GM21786 (cell line): Measurements from ENCODE around the gene STX4.

Source experiments
- ATAC-seq: cut with Tn5 transposase; IDR thresholded peaks from one replicate; pipeline ENCODE4 v1.9.1; 2021; ENCODE audit not compliant: unreplicated experiment

Gene STX4

DNA sequence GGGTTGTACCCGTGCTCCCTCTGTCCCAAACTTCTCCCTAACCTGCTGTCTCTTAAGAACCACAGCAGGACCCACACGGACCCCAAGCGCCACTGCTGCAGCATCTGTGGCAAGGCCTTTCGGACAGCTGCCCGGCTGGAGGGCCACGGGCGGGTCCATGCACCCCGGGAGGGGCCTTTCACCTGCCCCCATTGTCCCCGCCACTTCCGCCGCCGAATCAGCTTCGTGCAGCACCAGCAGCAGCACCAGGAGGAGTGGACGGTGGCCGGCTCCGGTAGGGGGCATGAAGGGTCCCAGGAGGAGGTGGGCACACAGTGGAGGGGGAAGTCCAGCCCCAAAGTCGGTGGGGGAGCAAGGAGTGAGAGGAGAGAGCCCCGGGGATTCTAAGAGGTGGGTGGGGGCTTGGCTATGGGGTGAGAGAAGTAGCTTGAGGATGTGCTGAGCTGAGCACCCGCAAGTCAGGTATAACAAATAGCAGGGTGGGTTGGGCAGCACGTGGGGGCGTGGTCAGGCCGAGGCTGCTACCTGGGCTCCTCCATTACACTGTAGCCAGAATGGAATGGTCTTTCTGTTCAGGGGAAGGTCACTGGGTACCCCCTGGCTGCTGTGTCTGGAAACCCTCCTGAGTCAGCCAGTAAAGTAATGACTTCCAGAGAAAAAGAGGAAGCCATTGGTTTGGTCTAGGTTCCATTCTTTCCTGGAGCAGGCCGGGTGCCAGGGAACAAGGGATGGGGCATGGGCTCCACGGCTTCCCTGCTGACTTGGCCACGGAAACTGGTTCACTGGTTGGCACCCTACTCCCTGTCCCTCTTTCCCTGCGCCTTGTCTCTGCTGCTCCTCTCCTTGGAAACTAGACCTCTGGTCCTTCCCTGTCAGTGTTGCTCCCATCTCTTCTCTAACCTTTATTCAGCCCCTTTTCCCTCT lies 48.3 kb downstream of the STX4 start:
- ATAC-seq, result no peak

DNA sequence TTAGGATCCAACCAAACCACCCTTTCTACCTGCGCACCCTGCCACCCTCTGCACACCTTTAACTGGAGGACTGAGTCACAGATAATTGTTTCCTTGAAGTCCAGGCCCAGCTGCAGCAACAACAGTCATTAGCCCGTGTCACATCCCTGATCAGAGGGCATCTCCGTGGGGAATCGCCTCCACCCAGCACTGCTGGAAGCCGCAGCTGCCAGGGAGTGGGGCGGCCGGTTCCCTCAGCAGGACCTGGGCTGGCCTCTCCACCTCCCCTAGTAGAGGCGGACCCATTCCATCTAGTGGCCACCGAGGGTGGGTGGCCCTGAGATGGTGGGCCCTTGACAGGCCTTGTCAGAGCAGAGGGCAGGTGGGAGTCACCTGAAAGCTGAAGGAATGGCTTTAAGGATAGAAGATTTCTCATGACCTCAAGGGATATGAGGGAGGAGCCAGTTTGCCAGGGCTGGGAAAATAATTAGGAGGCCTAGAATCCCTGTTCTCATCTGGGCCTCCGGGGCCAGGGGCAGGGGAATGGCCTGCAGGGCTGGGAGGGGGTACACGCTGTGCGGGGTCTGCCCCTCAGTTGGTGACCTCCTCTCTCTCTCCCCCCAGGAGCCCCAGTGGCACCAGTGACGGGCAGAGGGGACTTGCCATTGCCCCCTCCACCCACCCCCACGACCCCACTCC lies 49.1 kb downstream of the STX4 start:
- no peak for ATAC-seq

DNA sequence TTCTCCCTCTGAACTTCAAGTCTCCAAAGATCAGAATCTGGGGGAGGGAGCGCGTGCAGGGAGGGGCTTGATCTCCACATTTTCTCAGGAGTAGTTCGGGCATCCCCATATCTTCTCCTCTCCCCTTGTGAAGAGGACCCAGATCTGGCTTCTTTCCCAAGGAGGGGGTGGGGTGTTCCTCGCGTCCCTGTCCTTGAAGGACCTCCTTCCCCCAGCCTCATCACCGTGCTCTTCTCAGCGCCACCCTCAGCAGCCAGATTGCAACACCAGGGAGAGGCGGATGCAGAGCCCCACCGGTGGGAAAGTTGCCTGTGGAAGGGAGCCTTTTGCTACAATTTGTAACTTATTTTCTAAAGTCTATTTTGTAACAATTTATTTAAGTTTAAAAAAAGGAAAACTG lies 49.7 kb downstream of the STX4 start:
- ATAC-seq, result no peak

DNA sequence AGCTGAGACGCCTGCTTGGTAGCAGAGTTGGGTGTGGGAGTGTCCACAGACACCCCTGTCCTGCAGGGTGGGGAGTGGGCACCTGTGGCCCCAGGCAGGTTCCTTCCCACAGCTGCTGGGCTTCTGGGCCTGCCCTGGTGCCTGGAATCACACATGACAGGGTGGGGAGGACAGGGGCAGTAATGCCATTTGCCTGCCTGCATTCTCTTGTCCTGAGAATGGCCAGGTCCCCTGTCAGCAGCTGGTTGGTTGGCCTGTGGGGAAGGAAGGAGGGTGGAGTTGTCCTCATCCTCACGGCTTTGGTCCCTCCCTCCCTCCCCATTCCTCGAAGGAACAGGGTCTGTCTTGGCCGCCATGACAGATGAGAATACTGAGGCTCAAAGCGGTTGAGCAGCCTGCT lies 50.2 kb downstream of the STX4 start:
- ATAC-seq, result no peak

DNA sequence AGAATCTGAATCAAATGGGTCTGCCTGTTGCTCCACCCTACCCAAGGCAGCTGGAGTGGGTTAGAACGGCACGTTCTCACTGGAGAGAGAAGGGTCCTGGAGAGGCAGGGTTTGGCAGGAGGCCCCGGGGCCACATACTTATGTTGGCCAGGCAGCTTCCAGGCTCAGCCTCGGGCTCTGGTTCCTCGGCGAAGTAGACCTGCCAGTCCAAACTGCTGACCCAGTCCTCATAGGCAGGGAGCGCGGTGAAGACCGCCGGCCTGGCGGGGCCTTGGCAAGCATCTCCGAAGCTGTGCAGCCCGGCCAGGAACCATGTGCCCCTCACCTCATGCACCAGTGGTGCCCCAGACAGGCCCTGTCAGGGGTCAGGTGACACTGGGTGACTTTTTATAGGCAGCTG lies 50.6 kb downstream of the STX4 start:
- no peak for ATAC-seq

DNA sequence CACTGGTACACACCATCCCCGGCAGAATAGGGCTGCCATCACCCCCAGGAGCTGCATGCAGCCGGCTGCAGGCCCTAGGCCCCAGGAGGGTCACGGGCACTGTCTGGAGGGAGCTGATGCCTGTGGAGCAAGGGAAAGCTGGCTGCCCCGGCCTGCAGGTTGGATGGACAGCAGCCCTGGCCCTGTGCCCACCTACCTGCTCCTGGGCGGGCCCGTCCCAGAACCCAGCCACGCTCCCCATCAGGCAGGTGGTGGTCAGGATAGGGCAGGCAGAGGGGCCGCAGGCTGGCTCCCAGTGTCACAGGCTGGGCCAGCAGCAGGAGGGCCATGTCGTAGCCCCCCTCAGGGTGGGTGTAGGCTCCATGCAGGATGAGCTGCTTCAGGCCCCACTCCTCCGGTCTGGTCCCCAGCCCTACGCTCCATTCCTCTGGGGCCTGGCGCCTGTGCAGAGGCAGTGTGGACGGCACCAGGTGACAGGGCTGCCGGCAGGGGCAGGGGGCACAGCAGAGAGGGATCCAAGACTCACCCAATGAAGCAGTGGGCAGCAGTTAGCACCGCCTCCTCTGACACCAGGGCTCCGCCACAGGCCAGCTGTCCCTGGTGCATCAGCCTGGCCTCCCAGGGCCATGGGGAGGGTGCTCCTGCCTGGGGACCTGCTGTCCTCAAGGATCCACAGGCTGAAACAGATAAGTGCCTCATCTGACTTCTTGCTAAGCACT lies 51.4 kb downstream of the STX4 start:
- no peak for ATAC-seq

DNA sequence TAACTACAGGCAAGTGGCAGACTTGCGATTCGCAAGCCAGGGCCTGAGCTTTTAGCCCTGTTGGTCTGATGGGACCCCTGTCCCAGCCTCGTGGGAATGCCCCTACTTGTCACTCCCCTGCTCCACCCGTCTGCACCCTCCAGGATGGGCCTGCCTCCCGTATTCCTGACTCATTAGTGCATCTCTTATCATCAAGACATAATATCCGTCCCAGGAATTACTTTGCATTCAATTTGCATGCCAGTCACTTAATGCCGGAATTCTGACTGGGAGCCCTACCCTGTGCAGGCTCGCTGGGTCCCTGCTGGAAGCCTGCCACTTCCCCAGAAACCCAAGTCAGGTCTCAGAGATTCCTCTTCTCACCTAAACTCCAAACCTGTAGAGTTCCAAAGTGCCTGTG lies 52.1 kb downstream of the STX4 start:
- no peak for ATAC-seq

DNA sequence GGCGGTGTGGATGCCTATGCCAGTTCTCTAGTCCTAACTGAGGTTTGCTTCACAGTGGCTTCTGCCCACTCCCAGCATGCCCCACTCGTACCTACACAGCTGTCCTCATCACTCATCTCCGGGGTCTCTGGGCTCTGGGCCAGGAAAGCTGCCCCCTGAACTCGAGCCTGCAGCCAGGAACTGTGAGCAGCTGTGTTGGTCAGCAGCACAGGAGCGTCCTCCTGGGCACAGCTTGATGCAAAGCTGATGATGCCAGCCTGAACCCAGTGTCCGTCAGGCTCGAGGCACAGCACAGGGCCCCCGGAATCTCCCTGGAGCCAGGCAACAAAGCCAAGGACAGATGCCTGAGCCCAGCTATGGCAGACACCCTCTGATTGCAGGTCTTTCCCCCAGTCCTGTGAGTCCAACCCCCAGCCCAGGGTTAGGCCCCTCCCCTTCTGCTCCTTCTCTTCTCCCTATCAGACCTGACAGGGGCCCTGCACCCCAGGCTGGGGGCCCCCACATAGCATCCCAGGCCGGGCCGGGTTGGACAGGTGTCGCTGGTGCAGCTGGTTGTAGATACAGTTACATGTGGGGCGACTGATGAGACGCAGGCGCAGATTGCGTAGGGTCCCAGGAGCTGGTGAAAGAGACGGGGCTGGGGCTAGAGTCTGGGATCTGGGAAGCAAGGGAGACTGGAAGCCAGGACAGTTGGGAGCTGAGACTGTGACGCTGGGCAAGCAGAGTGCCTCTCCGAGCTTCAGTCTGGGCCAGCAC lies 52.7 kb downstream of the STX4 start:
- ATAC-seq, result no peak

DNA sequence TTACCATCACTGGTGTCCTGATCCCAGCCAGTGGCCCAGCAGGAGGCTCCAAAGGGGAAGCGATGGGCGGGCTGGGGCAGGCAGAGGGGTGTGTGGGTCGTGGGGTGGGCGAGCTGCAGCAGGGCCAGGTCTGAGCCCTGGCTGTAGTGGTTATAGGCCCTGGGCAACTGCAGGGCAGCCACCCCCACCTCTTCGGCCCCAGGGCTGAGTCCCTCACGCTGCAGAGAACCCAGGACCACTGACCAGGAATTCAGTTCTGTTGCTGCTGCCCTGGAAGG lies 53.2 kb downstream of the STX4 start:
- no peak for ATAC-seq

DNA sequence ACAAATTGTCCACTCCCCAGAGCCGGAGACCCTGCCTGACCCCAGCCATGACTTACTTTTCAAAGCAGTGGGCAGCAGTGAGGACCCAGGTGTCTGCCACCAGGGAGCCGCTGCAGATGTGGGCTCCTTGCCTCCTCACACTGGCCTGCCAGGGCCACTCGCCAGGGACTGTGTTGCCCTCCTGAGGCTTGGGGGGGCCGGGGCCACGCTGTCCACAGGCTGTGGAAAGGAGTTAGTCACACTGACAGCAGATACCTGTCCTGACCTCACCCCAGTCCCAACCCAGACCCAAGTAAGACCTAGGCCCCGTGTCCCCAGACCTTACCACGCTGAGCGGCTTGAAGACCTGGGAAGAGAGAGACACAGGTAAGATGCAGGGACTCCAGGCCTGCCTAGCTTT lies 54.1 kb downstream of the STX4 start:
- no peak for ATAC-seq

DNA sequence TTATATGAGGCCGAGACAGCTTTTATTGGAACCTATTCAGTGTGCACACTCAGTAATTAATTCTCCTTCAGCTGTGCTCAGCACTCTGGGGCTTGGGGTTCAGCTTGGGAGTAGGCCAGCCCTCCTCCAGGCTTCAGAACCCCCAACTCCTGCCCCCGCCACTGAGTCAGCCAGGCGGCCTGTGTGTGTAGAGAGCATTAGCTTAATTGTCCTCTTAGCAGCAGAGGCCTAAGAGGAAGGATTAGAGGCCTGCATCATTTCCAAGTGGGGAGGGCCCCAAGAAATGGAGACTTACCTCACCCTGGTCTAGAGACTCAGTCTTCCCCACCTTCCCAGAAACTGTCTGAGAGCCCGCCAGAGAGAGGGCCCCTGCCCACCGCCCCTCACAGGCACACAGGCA lies 54.6 kb downstream of the STX4 start:
- ATAC-seq, result no peak

DNA sequence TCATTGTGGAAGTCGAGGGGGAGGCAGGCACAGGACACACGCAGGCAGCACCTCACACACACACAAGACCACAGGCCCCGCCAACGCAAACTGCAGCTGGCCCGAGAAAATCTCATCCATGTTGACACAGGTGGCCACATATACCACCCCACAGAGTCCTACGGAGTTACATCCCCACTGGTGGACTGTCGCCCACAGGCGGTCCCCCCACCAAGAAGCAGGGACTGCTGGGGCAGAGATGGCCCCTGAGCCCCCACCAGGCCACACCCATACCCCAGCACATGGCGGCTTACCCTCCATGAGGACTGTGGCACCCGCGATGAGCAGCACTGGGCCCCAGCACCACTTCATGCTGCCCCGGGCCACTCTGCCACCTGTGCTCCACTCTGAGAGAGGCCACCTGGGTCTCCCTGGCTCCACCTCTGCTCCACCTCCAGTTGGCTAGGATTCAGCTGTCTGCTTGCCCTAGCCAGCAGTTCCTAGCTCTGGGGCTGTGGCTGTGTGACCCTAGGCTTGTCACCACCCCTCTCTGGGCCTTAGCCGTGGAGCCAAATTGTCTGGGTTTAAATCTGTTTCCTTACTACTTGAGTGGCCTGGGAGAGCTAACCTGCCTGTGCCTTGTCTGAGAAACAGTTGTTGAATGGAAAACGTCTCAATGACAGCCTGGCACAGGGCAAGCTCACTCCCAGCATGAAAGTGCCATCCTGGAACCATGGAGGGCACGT lies 55.3 kb downstream of the STX4 start, which contains the start of gene PRSS53:
Gene PRSS53 (minus strand): TSS at position 485 of the 725 bp plus-strand sequence. CDS start 134 bp downstream, at position 351.
- ATAC-seq, result no peak

DNA sequence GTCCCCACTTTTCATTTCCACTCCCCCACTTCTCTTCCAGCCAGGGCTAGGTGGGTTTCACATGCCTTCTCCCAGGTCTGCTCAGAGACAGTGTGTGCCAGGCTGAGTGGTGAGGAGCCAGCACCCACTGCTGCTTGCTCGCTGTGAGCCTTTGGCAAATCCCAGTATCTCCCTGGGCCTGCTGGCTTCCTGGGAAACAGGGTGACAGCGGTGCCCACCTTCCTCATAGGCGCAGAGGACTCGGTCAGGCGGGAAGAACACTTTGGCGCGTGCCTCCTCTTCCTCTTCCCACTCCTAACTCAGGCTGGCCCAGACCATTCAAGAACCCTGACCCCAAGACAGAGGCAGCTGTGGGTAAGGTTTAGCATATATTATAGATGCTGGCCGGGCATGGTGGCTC lies 55.8 kb downstream of the STX4 start:
- ATAC-seq, result no peak
